NCI-H345 (cell line): ENCODE results near the gene UVRAG.
A peak's percentile ranks its signal among the peaks of the same experiment; 100 is the strongest.
"Not testable (repeated sequence)": the region's sequence is repeated elsewhere in the genome, so short reads cannot be mapped to it uniquely, and the experiment has no call there.

Source experiments
- DNase-seq: peaks from one replicate; lab custom pipeline; 2025; lab: John Stamatoyannopoulos, UW

Gene UVRAG

GRCh38 chr11:75879737-75880136 lies 64.7 kb downstream of the UVRAG start:
- DNase-seq = no peak

GRCh38 chr11:75880343-75880742 lies 65.3 kb downstream of the UVRAG start:
- not testable (repeated sequence) for DNase-seq

DNA sequence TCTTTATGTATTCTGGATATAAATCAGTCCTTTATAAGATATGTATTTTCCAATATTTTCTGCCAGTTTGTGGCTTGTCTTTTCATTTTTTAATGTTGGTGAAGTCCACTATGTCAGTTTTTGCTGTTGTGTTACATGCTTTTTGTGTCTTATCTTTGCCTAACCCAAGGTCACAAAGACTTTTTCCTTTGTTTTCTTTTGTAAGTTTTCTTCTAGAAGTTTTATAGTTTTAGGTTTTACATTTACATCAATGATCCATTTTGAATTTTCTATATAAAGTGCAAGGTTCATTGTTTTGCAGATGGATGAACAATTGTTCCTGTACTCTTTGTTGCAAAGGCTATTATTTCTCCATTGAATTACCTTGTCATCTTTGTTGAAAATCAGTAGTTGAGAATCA lies 69.3 kb downstream of the UVRAG start:
- no peak for DNase-seq

DNA sequence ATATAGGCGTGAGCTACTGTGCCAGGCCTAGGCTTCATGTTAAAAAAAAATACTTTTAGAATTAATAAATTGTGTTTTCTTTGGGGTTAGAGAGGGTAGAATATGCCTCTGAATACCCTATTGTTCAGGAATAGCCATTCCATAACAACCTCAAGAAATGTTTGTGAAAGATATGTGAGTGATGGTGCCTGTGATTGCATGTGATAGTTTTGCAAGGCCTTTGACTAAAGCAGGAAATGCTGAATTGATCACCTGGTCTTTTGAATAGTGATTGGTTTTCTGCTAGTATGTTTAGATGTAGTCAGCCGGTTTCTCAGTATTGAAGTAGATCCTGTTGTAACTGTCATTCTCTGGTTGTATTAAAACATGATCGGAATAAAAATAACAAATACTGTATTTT lies 73.4 kb downstream of the UVRAG start:
- no peak for DNase-seq

GRCh38 chr11:75891947-75892739 lies 77.1 kb downstream of the UVRAG start:
- no peak for DNase-seq

GRCh38 chr11:75893251-75893650 lies 78.2 kb downstream of the UVRAG start:
- no peak for DNase-seq

DNA sequence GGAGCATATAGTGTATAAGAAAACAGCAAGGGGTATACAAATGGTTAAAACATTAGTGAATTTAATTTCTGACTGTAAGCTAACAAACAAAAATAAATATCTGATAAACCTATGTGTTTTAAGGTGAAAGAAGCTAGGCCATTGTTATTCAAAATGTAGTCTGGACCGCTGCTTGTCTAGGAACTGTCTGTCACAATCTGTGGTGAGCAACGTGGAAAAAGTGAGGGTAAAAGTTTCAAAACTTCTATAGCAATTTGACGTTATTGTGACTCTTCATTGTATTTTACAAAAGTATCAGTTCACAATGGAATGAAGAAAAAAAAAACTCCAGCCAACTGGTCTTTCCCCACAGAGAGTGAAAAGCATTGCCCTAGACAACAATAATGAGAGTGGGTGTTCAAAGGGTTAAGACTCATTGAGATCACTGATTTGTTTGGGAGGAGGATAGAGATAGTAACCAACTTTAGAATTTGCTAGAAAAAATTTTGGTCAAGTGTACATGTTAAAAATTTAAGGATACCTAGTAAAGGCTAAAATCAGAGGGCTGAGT lies 79.1 kb downstream of the UVRAG start:
- DNase-seq = no peak

DNA sequence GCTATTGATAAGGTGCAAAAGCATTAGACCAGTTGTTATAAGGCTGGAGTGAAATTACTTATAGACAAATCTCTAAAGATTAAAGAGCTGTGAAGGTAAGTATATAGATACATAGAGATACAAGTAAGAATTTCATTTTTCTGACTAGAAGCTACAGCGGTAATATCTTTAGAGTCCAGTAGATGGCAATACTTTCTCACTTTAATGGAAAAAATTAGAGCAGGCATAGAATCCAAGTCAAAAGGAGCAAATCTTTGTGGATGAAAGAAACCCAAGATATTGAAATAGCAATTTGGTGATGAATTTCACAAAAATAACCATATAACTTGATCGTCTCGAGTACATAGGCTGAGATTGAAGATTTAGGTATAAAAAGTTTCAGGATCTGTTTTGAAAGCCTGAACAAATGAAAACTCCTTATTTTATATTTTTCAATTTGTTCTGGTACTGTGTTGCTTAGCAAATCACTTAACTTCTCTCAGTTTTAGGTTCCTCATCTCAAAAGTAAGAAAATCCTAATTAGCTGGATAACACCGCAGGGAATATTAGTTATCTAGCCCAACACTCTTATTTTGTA lies 81.9 kb downstream of the UVRAG start:
- peak; percentile 44 for DNase-seq

DNA sequence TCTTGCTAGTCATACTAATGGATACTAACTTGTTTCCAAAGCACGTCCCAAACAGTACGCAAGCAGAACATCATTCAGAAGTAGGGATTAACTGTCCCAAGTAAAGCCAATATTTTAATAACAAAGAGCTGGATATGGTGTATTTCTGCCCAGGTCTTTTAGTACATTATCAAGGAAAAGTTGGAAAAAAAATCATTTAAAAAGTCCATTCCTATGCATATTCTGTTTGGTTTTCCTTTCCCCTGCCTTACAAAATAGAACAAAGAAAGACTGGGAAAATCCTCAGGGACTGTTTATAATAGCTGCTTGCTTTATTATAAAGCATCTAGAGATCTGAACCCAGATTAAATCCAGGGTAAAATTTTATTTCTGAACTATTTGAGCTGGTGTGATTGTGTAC lies 83.9 kb downstream of the UVRAG start:
- no peak for DNase-seq

- no peak for DNase-seq
These were observed 84.8 kb downstream of the UVRAG start for GRCh38 chr11:75899806-75900205.

GRCh38 chr11:75900848-75901247 lies 85.8 kb downstream of the UVRAG start:
- no peak for DNase-seq

DNA sequence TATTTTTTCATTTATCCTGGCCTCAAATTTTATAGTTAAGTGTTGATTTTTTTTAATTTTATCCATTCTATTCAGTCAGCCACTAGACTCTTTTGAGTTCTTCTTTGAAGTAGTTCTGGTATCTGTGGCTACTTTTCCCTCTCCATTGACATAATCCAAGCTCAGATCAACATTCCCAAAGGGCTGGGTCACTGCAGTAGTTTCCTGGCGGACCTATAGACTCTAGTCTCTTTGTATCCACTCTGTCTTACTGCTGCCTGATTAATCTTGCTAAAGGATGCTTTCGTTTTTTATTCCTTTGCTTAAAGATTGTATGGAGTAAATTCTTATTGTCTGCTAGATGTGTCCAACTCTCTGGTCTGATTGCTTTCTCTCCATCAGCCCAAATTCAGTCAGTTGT lies 87.6 kb downstream of the UVRAG start:
- no peak for DNase-seq

- DNase-seq = no peak
These were observed 88.3 kb downstream of the UVRAG start for GRCh38 chr11:75903276-75903675.

- no peak for DNase-seq
These were observed 90.4 kb downstream of the UVRAG start for GRCh38 chr11:75905434-75905833.

GRCh38 chr11:75907906-75908527 lies 93.0 kb downstream of the UVRAG start:
- no peak for DNase-seq

DNA sequence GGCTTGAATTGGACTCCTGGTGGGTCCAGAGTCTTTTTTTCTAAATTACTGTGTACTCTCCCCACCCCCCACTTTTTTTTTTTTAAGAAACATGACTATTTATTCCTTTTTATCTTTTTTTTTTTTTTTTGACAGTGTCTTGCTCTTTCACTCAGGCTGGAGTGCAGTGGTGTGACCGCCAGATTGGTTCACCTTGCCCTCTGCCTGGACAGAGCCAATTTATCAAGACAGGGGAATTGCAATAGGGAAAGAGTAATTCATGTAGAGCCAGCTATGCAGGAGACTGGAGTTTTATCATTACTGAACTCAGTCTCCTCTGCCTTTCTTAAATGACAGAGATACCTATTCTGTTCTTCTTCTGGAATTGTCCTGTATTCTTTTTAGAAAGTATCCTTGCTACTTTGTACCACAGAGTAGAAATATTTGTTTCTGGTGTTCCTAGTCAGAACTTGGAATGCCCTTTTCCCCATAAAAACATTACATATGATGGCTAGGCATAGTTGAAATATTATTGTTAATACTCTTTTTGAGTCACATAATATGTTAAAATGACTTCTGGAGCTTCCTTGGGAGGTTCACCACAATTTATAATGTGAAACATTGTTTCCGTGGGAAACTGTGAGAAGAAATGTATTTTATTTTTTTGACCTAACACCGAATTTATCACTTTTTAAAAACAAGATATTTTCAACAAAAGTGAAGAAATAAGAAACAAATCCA lies 95.6 kb downstream of the UVRAG start:
- no peak for DNase-seq

GRCh38 chr11:75911459-75911858 lies 96.4 kb downstream of the UVRAG start:
- DNase-seq = no peak

- no peak for DNase-seq
These were observed 99.0 kb downstream of the UVRAG start for GRCh38 chr11:75913984-75914383.

GRCh38 chr11:75916882-75917281 lies 101.9 kb downstream of the UVRAG start:
- DNase-seq = no peak

DNA sequence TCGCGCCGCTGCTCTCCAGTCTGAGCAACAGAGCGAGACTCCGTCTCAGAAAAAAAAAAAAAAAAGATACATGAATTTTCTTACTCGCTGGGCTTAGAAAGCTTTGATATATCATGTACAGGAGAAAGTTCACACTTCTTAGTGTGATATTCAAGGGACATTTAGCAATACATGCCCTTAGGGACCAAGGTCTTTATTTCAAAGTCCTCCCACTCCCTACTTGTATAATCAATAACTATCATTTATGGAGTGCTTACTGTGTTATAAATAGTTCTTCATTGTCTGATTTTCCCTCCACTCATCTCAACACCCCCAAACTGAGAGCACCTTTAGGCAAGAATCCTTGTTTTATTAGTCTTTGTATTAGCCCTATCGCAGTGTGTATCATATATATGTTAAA lies 103.3 kb downstream of the UVRAG start:
- DNase-seq = no peak

DNA sequence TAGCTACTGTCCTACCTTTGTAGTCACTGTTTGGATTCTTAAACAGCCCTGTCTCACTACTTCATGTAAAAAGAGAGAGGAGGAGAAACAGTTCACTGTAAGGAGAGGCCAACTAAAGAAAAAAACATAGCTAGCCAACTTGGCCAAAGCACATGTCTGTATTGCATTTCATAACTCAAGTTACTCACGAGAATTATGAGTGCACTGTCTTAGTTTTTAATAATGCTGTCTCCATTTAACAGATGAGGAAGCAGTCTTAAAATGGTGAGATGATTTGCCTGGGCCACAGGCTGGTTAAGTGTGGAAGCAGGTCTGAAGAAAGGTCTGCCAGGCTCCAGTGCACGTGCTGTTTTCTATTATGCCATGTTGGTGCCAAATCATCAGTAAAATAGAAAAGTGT lies 104.5 kb downstream of the UVRAG start:
- no peak for DNase-seq

DNA sequence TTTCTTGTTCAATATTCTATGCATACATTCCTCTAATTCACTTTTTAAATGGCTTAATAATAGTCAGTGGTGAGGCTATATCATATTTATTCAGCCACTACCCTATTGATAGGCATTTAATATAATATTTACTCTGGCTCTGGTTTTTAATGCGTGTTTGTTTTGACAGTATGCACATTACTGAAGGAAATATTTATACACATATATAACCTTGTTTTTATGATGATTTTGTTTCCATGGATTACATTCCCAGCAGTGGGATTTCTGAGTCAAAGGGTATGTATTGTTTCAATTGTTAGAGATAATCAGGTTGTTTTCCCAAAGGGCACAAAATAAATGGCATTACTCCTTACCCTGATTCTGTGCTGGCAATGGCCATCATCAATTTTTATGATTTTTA lies 105.8 kb downstream of the UVRAG start:
- no peak for DNase-seq

DNA sequence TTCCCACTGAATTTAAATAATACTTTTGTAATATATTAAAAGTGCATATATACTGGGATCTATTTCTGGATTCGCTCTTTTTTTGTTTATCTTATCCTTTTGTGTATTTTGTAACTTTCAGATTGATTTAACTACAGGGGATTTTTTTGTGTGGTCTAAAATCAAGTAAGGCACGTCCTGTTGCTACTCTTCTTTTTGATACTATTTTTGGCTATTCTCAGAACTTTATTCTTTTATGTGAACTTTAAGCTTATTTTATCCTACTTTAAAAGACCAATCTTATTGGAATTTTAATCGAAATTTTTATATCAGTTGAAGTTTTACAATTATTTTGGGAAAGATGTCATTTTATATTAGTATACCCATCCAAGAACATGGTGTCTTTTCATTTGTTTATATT lies 106.8 kb downstream of the UVRAG start:
- no peak for DNase-seq
